HG03354 (cell line): Measurements from ENCODE around the gene ZNF639.

ENCODE experiments used
- ATAC-seq: cut with Tn5 transposase; IDR thresholded peaks from one replicate; pipeline ENCODE4 v1.9.1; 2021; ENCODE audit warnings: mild to moderate bottlenecking; ENCODE audit not compliant: unreplicated experiment, poor library complexity, severe bottlenecking

The ZNF639 gene

DNA sequence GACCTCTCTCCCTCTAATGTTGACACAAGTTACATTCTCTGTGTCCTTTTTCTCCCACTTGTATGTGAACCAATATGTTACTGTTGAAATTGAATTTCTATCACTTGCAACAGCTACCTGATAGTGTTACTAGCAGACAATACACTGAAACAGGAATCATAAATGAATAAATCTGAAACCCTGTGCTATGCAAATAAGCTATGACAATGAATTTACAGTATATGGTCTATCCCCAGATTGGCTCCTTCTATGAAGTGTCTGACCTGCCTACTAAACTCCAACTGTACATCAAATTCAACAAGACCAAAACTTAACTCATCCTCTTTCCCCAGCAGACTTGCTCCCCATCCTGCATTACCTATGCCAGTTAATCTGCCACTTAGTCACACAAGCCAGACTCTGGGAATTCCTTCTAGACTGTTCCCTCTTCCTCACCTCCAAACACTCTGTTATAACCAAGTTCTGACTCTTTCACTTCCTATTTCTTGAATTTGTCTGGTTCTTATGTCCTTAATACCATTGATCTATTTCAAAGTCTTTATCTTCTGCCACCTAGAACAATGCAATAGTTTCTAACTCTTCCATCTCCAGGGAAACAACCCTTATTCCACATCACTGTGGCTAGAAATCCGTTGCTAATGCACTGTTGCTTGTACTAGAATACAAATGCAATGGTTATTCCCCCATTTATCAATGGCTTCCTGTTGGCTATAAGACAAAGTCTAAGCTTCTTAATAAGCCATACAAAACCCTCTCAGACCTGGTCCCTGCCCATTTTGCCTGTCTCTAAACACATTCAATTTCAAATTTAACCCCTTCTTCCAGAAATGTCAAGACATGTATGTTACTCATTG, 13.4 kb upstream of the ZNF639 start:
- ATAC-seq: peak; percentile 97

DNA sequence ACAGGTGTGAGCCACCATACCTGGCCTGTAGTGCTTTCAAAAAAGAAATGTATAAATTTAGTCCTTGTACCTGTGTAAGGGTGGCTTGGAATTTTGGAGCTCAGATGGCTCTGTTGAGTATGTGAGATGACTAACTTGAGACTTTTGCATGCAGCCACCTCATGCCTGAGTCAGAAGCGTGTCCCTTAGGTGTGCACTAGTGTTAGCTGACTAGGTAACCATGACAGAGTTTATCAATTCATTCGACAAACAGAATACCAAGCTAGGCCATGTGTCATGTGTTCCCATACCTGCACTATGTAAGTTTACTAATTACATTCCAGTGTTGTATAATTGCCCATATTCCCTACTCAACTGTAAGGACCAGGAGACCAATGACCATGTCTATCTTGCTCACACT, 4.0 kb upstream of the ZNF639 start:
- ATAC-seq: no peak

DNA sequence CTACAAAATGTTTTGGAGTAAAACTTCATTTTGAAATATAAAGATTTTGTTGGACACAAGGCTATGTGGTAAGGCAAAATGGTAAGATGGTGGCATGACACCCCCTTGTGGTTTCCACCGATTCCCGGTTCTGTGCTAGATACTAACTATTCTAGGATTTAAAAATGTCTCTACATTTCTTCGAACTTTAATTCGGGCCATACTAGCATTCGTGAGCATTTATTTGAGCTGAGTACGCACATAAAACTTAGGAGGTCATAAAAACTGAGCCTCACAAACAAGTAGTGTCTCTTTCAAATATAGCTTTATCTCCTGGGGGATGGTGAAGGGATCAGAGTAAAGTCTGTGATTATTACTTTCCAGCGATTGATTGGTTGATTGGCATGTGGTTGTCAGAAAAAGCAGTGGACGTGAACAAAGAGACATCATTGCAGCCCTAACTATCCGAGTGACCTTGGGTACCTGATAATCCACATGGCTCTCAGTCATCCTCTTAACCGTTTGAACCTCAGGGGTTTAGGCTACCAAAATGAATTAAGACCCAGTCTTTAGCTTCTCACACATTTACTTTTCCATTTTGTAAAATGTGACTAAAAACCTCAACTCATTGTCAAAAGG, 1.1 kb upstream of the ZNF639 start:
- ATAC-seq: no peak

DNA sequence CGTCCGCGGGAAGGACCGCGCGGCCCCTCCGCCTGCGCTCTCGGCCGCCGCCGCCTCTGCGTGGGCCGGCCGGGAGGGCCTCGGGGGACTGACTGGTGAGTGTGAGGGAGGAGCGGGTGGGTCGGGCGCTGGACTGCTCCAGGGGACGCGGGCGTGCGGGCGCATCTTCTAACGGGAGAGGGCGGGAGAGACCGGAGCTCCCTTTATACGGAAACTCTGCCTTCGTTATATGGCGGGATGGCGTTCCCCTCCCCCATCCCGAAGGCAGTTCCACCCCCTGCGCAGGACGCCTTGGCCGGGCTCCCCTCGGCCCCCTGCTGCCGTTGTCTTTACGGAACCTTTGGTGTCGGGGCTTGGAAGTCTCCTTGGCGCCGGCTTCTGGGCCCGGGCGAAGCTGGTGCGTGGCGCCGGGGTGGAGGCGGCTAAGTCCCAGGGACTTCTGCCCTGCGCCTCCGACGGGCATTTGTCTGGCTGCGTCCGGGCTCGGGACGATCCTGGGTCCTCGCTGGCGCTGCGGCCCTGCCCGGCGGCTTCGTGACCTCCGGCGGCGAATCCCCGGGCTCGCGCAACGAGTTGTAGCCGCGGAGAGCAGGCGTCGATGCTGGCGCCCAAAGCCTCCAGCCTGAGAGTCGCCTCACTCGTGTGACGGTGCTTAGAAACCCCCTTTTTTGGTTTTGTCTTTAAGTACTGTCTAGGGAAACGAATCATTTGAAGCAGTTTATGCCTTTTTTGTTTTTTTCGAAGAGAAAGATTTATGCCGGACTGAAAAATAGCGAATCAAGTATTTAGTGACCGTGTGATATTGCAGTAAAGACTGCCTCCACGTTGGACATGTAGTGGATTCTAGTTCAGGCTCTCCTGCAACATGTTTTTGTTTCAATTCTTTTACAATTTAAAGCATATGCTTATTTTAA, 623 bp downstream of the ZNF639 start:
- ATAC-seq: peak; percentile 46

DNA sequence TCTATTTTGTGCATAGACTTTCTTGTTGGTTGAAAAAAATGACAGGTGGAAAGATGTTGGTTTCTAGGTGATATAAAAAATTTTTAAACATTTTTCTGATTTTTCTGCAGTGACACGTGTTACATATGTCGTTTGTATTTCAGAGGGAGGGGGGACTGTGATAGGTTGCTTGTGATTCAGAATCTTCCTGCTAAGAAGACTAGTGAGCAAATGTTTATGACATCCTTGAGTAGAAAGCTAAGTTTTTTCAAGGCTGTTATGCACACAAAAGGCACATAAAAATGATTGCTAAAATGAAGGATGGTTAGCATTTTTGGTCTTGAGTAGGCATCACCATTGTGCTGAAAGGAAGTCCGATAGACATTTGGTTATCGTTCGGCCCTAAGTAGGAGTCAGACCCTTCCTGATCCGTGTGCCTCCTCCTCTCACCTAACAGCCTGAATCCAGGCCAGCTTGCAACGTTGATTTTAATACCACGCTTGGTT, 1.5 kb downstream of the ZNF639 start:
- ATAC-seq: peak; percentile 18

DNA sequence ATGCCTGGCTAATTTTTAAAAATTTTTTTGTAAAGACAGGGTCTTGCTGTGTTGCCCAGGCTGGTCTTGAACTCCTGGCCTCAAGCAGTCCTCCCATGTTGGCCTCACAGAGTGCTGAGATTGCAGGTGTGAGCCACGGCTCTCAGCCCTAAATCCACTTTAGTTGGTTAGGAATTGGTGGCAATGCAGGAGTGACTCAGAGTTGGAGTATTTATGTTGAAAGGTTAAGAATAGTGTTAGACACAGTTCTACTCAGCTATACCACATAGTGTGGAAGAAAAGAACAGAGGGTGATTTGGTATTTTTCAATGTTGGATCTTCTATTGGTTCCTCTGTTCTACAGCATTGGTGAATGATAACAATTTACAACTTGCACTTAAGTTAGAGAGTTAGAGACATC, 7.6 kb downstream of the ZNF639 start:
- ATAC-seq: no peak

DNA sequence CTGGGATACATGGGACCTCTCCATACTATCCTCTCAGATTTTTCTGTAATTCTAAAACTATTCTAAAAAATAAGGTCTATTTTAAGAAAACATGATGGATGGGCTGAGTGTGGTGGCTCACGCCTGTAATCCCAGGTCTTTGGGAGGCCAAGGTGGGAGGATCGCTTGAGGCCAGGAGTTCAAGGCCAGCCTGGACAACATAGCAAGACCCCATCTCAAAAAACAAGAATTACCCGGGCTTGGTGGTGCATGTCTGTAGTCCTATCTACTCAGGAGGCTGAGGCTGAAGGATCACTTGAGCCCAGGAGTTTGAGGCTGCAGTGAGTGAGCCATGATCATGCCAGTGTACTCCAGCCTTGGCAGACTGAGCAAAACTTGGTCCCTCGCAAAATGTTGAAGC, 9.4 kb downstream of the ZNF639 start:
- ATAC-seq: no peak

DNA sequence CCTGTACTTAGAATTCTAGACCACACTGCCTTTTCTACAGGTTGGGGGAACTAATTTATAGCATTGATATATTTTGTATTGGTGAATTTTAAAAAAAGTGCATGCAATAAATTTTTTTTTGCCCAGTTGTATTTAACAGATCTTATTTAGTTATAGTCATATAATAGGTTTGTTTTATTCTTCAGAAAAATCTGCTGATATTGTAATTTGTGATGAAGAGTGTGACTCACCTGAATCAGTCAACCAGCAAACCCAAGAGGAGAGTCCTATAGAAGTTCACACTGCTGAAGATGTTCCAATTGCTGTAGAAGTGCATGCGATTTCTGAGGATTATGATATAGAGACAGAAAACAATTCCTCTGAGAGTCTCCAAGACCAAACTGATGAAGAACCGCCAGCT, 10.3 kb downstream of the ZNF639 start:
- no peak for ATAC-seq

DNA sequence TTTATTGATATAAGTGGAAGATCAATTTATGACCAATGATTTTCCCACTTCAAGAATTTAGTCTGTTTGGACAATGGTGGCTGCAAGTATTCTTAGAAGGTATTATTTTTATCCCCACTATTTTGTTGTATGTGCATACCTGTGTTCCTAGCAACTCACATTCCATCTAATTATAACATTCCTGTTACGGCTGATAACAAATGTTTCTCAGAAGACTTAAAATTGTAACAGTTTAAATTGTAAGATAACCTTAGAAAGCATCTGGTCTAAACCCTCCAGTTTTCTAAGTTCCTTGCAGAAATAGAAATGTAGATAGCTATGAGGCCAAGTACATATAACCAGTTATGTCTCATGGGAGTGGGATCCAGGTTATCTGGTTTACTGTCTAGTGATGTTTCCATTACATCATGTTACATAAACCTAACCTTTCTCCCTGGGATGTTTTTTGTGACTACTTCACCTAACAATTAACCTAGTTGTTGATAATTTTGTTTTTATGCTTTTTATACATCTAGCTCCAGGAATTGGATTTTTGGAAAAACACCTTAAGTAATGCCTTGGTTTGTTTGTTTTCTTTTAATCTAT, 13.6 kb downstream of the ZNF639 start:
- ATAC-seq: no peak

DNA sequence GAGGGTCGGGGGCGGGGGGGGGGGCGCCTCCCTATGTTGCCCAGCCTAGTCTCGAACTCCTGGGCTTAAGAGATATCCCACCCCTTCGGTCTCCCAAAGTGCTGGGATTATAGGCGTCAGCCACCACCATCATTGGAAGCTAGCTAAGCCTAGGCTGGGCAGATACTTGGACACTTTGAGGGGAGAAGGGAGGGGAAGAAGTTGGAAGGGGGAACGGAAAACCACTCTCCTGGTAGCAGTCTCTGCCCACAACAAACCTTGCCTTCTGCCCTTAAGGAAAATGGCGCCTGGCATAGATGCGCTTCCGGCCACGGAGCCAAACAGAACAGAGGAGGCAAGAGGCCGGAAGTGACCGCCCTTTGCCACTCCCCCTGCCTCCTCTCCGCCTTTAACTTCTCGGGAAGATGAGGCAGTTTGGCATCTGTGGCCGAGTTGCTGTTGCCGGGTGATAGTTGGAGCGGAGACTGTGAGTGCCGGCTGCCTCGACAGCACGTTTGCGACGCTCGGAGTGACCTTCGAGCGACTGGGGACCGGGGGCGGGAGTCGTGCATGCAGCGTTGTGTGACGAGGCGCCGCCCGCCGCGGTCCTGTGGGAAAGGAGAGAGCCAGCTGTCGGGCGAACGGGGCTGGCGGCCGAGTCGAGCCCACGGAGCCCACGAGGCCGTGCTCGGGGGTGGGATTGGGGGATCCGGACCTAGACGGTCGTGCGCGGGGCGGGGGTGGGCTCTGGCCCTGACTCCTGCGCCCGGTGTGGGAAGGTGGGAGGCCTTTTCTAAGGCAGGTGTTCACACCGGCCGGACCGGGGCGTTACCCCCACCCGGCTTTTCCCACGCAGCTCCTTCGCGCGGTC, 24.7 kb downstream of the ZNF639 start, which contains the start of gene MFN1:
MFN1 (plus strand) TSS at position 365 of the 850 bp plus-strand sequence. CDS start 1,143 bp downstream, outside the sequence.
- ATAC-seq: peak; percentile 95

DNA sequence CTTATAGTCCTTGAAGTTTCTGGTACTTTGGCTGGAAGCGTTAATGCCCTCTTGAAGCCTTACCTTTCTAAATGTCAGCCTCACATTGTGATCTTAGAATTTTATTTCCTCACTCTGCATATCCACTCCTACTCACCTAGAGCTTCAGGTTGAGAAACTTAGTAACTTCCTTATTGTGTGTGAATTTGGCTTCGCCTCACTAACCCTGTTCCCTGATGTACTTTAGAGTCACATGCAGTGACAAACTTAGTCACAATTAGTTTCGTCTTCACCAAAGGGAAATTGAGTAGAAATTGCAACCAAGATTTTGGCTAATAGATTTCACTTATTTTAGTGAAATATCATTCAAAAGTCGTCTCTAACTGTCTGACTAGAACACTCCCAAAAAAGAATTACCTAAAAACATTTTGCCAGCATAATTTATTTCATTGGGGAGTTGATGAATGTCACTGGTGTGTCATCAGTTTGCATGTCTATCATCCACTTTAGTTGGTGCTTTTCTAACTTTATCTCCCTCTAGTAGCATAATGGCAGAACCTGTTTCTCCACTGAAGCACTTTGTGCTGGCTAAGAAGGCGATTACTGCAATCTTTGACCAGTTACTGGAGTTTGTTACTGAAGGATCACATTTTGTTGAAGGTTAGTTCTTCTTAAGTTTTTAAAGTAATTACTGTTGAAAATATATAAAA, 25.6 kb downstream of the ZNF639 start:
- peak; percentile 48 for ATAC-seq

DNA sequence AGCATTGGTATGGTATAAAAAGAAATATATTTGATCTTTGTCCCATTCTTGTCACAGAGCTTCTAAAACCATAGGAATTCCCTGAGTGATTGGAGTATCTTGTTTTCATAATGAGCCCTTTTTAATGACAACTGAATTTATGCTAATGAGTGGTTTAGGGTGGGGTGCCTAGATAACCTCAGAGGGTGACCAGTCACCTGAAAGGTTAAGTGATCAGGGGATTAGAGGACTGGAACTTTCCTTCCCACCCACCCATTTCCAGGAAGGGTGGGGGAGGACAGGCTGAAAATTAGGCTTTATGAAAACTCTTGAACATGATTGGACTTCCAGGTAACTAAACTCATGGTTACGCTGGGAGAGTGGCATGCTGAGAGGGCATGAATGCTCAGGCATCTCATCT, 33.2 kb downstream of the ZNF639 start:
- no peak for ATAC-seq

DNA sequence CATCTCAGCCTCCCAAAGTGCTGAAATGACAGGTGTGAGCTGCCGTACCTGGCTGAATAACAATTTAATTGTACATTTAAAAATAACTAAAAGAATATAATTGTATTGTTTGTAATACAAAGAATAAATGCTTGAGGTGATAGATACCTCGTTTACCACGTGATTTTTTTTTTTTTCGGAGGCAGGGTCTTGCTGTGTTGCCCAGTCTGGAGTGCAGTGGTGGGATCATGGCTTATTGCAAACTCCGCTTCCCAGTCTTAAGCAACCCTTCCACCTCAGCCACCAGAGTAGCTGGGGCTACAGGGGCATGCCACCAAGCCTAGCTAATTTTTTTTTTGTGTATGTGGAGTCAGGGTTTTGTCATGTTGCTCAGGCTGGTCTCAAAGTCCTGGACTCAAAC, 40.5 kb downstream of the ZNF639 start:
- ATAC-seq: no peak

DNA sequence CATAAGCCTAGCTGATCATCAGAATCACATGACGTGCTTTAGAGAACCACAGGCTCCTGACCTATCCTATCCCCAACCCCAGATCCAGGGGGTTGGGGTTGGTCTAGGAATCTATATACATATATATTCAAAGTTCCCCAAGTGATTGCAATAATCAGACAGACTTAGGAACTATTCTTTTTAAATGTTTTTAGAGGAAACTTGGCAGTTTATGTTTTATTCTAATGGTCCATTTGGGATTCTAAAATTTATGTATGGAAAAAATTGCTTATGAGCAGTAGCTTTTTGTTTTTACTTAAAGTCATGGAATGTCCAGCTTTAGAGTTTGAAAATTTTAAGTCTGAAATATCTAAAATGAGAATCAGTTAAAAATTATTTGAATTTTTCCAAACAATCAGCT, 46.8 kb downstream of the ZNF639 start:
- no peak for ATAC-seq

DNA sequence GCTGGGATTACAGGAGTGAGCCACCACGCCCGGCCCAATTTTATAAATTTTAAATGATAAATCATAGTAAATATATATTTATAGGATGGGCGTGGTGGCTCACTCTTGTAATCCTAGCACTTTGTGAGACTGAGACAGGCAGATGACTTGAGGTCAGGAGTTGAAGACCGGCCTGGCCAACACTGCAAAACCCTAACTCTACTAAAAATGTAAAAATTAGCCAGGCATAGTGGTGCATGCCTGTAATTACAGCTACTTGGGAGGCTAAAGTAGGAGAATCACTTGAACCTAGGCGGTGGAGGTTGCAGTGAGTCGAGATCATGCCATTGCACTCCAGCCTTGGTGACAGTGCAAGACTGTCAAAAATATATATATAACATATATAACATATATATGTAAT, 51.1 kb downstream of the ZNF639 start:
- no peak for ATAC-seq

DNA sequence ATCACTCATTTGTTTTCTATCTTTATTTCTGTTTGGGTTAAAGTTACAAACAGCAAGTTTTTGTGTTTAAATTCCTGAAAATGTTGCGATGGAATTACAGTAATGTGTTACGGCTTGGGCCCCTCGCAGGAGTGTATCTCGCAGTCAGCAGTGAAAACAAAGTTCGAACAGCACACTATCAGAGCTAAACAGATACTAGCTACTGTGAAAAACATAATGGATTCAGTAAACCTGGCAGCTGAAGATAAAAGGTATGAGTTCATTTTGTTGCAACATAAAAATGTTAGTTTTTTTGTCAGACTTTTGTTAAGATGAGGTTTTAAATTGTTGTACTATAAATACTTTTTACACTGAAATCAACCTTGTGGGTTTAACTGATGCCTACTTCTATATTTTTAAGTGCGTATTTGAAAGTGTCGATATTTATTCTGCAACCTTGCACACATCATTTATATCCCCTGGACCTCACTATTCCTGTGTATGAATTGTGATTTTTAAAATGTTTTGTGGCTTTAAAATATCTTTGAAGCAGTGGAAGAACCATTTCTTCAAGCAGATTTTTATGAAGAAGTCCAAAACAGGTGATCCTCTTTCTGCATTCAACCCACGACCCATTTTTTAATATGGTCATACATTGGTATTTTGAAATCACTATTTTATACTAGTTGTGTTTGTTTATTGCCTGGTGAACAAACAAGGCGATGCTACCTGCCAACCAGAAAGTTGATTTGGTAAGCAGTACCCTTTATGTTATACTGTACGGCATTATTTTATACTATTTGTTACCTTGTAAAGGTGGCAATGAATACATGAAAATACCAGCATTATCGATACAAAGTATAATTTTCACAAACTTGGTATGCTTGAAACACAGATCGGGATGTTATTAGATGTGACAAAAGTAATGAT, 52.5 kb downstream of the ZNF639 start:
- no peak for ATAC-seq

DNA sequence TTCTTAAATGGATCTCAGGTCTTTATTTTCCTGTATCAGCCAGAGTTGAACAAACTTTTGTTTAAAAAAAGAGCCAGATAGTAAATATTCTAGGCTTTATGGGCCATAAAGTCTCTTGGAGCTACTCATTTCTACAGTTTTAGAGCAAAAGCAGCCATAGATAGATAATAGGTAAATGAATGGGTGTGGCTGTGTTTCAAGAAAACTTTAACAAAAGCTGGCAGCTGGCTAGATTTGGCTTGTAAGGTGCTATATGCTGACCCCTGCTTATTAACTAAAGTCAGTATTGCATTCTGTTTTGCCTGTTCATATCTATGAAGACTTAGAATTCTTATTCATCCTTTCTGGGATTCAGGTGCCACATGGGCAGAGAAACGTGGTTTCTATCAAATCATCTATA, 53.6 kb downstream of the ZNF639 start:
- no peak for ATAC-seq
